NCI-H2227 (cell line): ENCODE data around the gene PITPNM1.
"Not testable (repeated sequence)": the region's sequence is repeated elsewhere in the genome, so short reads cannot be mapped to it uniquely, and the experiment has no call there.

Source experiments
- DNase-seq: peaks from one replicate; lab custom pipeline; 2025; ENCODE audit not compliant: unreplicated experiment; lab: John Stamatoyannopoulos, UW

Gene PITPNM1

DNA sequence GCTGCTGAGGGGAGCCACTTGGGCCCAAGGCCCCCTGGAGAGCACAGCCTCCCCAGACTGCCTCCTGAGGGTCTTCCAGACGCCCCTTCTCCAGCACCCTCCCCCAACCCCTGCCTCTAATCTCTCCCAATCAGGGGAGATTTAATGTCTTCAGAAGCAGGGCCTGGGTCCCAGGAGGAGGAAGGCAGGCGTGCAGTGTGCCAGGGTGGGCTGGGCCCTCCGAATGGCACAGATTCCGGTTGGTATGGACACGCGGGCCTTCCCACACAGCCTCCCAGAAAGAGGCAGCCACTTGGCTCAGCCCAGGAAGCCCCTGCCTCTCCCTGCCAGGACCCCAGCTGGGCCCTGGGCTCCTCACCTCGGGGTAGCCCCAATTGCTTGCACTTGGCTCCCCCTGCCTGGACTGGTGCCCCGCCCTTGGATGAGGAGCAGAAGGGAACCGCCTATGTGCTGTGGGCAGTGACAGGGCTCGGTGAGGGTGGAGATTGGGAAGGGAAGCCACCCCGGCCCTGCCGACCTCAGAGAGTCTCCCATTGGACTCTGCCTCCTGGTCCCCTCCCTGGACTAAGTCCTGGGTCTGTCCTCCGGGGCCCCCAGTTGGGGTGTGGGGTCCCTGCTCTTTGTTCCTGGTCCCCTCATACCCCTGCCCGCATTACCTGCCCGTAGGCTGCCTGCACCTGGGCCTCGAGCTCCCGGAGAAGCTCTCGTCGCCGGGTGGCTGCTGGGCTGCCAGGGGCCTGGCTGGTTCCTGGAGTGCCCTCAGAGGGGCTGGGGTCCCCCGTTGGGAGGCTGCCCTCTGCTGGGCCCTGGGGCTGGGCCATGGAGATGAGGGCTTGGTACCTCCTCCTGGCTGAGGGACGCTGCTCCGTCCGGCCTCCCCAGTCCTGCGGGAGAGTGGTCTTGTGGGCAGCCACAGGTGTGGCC is 18.7 kb upstream of the PITPNM1 start:
- DNase-seq: no peak

DNA sequence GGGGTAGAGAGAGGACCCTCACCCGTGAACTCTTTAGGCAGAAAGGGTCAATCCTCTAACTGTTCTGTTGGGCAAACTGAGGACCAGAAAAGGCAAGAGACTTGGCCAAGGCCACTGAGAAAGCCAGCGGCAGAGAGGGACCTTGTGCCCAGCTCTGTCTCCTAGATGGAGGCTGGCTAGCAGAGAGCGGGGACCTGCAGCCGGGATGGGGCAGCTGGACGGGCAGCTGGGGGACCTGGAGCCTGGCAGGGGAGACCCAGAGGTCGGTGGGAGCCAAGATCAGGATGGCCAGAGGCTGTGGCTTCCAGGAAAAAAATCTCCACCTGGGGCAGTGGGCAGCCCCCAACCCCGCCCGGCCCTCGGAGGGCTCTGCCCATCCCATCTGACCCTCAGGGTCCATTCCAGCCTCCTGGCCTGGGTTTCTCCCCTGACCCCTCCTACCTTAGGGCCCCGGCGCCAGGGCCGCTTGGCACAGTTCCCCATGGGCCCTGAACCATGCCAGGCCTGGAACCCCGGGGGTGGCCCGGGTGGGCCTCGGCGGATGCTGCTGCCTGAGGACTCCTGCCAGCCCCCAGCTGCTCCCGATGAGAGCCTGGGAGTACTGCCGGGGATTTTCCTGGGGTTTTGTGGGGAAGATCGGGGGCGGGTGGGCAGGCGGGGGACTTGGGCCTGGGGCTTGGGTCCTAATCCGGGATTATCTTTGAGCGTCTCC is 17.8 kb upstream of the PITPNM1 start, which contains the start of gene CABP2:
Gene CABP2 (minus strand): TSS at position 603 of the 712 bp plus-strand sequence. CDS start 120 bp downstream, at position 483.
- no peak for DNase-seq

DNA sequence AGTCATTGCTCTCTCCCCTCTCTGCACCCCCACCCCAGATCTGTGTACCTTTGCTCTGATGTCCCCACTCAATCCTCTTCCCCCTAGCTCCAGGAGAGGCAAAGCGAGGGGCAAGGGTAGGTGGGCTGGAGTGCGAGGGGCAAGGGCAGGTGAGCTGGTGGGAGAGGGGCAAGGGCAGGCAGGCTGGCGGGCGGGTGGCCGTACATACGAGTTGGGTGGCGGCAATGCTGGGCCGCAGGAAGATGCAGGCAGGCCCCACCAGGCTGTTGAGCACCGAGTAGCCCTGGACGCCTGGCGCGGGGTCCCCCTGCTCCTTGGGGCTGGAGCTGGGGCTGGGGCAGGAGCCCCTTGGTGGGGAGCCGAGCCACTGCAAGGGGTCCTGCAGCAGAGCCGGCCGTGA is 17.2 kb upstream of the PITPNM1 start:
- DNase-seq: no peak

DNA sequence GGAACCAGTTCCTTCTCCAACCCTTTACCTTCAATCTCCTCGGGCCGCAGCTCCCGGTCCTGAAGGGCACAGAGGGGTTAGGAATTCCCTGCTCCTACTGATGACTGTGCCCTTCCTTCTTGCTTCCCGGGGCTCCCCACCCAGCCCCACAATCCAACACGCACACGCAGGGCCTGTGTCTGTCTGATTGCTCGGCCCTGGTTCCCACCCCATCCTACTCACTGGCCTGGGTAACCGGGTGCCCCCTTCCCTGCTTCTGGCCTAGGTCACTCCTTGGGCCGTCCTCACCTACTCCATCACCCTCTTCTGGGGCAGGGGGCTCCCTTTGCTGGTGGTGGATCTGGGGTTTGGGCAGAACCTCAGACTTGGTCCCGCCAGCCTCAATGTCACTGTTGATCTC is 16.8 kb upstream of the PITPNM1 start:
- no peak for DNase-seq

- DNase-seq: no peak
Observed at GRCh38 chr11:67520856-67521824, 16.0 kb upstream of the PITPNM1 start.

DNA sequence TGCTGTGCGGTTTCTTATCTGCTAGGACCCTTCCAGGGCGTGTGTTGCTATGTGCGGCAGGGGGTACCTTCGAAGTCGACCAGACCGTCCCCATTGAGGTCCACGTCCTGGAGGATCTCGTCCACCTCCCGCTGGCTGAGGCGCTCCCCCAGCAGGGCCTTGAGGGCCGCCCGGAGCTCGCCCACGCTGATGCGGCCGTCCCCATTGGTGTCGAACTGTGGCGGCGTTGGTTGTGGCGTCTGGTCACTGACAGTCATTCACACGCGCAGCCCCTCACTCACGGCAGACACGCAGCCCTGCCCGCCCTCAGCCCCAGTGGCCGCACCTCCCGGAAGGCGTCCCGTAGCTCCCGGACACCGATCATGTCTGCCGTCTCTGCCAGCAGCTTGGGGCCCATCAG is 14.6 kb upstream of the PITPNM1 start:
- DNase-seq: no peak

DNA sequence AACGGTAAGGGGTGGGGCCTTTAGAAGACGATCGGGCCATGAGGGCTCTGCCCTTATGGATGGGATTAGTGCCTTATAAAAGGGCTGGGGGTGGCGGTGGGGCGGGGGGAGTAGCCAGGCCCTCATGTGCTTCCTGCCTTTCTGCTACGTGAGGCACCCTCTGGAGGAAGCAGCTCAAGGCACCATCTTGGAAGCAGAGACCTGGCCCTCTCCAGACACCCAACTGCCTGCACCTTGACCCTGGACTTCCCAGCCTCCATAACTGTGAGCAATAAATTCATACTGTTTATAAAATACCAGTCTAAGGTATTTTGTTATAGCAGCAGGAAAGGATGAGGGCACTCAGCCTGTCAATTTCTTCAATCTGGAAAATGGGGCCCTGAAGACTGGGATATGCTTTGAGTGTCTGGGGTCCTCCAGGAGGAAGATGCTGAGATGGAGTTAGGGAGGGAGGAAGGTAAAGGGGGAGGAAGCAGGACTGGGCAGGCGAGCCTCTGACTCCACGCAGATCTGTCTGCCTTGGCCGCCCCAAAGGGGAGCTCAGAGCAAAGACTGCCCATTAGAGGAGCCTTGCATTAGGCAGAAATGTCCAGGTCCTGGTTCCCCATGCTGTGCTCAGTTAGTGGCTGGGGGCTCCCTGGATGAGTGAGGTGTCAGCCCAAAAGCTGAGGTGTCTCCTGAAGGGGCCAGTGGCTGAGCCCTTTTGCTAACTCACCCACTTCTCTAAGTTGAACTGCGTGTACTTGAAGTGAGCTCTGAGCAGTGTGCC is 12.8 kb upstream of the PITPNM1 start:
- DNase-seq: no peak

- DNase-seq: no peak
Observed at GRCh38 chr11:67516806-67517205, 11.6 kb upstream of the PITPNM1 start.

DNA sequence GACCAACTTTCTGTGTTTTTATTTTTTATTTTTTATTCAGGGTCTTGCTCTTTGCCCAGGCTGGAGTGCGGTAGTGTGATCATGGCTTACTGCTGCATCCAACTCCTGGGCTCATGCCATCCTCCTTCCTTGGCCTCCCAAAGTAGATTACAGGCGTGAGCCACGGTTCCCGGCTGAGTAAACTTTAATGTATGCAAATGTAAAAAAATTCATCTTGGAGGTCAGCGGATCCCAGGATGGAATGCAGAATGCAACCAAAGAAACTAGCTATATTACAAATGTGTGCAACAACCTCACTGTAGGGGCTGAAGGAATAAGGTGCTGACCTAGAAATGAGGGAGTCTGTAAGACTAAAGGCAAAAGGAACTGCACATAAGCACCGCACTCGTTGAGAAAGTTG is 9.0 kb upstream of the PITPNM1 start:
- no peak for DNase-seq

- not testable (repeated sequence) for DNase-seq
Observed at GRCh38 chr11:67511558-67511957, 6.4 kb upstream of the PITPNM1 start.

GRCh38 chr11:67510023-67510345 is 4.8 kb upstream of the PITPNM1 start:
- DNase-seq: no peak

- DNase-seq: peak; percentile 99
Observed at GRCh38 chr11:67508486-67509121, 3.4 kb upstream of the PITPNM1 start.

- peak; percentile 100 for DNase-seq
Observed at GRCh38 chr11:67507864-67508485, 2.8 kb upstream of the PITPNM1 start, which contains the start of gene CDK2AP2. CDK2AP2 (minus strand) TSS chr11:67508162; CDS start chr11:67508082, 80 bp downstream.

GRCh38 chr11:67507242-67507863 is 2.2 kb upstream of the PITPNM1 start:
- no peak for DNase-seq

GRCh38 chr11:67506426-67507051 is 1.4 kb upstream of the PITPNM1 start:
- no peak for DNase-seq

DNA sequence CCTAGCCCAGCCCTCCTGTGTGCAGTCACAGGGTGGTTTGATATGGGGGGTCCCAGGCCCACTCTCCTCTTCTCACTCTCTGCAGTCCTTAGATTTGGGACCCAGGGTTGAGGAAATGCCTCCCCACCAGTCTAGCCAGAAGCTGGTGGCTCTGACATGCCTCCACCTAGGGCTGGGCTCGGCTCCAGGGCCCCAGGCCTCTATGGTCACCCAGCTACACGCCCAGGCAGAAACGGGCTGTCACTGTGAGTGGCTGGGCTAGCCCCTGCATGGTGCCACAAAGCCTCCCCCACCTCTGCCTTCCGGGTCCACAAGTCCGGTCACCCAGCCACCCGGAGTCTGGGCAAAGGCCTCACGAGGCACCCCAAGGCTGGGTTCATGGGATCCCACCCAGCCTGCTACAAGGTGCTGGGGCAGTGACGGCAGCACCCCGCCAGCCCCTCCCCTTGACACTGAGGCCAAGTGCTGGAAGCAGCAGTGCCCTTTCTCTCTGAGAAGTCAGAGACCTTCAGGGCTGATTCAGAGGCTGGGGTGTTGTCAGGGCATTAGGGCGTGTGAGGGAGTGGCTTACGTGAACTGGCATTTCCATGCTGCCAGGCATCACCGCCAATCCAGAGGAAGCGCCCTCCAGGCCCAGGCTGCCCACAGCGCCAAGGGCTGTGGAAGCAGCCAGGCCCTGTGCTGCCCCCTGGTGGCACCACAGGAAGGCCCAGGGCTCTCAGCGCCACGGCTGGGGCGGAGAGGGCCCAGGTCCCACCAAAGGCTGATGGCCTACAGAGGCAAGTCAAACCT is 638 bp upstream of the PITPNM1 start:
- DNase-seq: peak; percentile 90
